Measurements from ENCODE around the gene ZFP36L1. TPM values are rescaled to one million over a fixed set of nuclear protein-coding genes. Genes with fewer than 3 reads are reported as not detected.

The ZFP36L1 gene
- total and polyA plus RNA-seq, 10 donors = 65.7 to 443 (median 305) TPM

DNA sequence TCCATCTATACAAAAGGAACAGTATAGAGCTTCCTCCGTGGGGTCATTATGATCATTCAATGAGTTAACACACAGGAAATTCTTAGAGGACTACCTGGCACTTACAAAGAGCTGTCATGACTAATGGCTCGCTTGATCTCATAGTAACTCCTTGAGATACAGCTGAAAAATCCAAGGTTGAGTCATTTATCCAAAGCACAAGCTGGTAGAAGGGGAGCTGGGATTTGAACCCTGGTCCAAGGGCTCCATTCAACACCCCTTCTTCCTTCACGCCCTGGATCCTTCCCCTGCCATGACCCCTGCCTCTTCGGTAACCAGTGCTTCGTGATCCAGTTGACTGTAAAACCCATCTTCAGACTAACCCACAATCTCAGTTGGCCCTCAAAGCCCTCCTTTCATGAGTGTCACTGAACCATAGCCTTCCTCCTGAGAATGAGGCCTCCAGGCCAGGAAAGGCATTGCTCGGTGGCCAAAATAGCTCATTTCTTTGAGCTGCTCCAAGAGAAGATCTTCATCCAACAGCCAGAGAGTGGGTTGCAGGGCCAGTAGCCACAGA lies 7.8 kb downstream of the ZFP36L1 start:
- Histone ChIP-seq H3K4me1 (peaks cover 52 to 100% (median 85%) of the 10 kb centered on the region in 6 donors), H3K27me3 (replicated peaks in 1 of 7) (no peaks in the 10 kb centered on the region), H3K36me3 (peaks cover 2 to 38% (median 32%) of the 10 kb centered on the region in 6 donors), H3K9me3 (no peaks in the 10 kb centered on the region), H3K27ac (peak overlapping the region; percentile 72 to 100 (median 100)), H3K4me3 (no peak overlapping the region)
- intact Hi-C loops (cut with DNase I; ENCODE audit: low total_unique reads) = no loop called here
- 66 to 80% (median 73%) methylated on average over 6 of the region's 6 CpGs for WGBS, 5 donors
- no peak for DNase-seq
- TF ChIP-seq, protein P1, sequence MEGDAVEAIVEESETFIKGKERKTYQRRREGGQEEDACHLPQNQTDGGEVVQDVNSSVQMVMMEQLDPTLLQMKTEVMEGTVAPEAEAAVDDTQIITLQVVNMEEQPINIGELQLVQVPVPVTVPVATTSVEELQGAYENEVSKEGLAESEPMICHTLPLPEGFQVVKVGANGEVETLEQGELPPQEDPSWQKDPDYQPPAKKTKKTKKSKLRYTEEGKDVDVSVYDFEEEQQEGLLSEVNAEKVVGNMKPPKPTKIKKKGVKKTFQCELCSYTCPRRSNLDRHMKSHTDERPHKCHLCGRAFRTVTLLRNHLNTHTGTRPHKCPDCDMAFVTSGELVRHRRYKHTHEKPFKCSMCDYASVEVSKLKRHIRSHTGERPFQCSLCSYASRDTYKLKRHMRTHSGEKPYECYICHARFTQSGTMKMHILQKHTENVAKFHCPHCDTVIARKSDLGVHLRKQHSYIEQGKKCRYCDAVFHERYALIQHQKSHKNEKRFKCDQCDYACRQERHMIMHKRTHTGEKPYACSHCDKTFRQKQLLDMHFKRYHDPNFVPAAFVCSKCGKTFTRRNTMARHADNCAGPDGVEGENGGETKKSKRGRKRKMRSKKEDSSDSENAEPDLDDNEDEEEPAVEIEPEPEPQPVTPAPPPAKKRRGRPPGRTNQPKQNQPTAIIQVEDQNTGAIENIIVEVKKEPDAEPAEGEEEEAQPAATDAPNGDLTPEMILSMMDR (IDR thresholded peaks at IDR 0.05 in 8 of 11, conservative IDR thresholded peaks at IDR 0.05 in 3 of 11) = no peak
- TF ChIP-seq POLR2AphosphoS5 (IDR thresholded peaks at IDR 0.05) = no peak
- TF ChIP-seq POLR2A (IDR thresholded peaks at IDR 0.05) = no peak

DNA sequence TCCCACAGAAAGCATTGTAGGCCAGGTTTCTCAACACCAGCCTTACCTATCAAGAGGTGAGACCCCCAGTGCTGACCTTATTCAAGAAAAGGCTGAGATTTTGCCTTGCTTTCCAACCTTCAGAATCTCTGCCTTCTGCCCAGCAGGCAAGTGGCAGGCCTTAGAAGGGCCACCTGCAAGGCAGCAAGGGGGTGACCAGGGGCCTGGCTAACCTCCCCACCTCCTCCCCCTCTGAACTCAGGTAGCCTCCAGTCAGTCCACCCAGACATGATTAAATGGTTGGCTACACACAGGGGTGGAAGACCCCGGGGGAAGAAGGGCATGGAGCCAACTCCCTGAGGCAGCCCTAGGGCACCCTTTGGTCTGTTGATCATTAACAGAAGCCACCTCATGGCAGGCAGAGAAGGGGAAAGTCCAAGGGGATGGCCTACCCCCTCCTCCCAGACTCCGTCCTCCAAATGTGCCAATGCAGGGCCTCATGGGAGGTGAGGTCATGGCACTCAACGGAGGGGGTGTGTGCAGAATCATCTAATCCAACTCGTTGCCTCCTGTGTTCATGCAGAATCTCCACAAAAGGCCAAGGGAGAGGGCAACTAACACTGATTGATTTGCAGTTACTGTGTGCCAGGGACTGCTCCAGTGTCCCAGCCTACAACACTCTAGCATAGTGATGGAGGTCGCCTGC lies 8.5 kb downstream of the ZFP36L1 start:
- no peak for DNase-seq
- 66 to 79% (median 73%) methylated on average over 4 to 5 of the region's 5 CpGs for WGBS, 5 donors
- Histone ChIP-seq H3K36me3 (peaks cover 0 to 31% (median 25%) of the 10 kb centered on the region in 6 donors), H3K27me3 (replicated peaks in 1 of 7) (no peaks in the 10 kb centered on the region), H3K9me3 (no peaks in the 10 kb centered on the region), H3K4me3 (no peak overlapping the region), H3K27ac (peak overlapping the region; percentile 72 to 100 (median 100)), H3K4me1 (peaks cover 56 to 100% (median 85%) of the 10 kb centered on the region in 6 donors)
- intact Hi-C loops (cut with DNase I; ENCODE audit: low total_unique reads) = no loop called here
- TF ChIP-seq POLR2A (IDR thresholded peaks at IDR 0.05) (no peak), POLR2AphosphoS5 (IDR thresholded peaks at IDR 0.05) (peak in 2 of 3 donors; percentile 23 to 47)
- TF ChIP-seq, protein P1 (IDR thresholded peaks at IDR 0.05 in 8 of 11, conservative IDR thresholded peaks at IDR 0.05 in 3 of 11) = no peak

DNA sequence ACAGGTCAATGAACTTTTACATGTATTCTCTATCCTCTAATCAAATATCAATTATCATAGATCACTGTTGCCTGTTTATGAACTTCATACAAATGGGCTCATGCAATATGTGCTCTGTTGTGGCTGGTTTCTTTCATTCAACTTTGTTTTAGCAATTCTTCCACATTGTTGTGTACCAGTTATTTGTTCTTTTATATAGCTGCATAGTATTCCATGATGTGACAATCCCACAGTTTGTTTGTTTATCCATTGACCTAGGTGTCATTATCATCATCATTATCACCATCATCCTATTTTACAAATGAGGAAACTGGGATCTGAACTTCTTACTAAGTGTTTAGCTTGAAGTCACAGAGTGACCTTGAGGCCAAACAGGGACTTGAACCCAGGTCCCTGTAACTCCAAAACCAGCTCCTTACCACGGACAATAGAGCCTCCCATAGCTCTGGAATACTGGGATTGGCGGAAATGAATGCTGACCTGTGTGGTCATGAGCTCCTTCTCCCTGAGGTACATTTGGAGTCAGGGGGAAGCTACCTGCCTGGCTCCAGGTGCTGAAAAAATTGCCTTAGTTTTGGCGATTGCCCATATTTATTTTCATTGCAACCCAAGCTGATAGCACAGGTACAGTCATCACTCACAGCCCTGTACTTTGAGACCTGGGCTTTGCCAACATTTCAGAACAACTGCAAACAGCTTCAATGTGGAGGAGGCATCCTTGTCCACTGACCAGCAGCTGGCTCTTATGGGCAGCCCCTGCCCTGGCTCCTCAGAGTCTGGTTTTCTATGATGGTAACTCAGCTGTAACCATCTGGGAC lies 9.2 kb downstream of the ZFP36L1 start:
- WGBS, 5 donors = 95 to 100% (median 98%) methylated on average over 2 to 3 of the region's 3 CpGs
- no peak for DNase-seq
- Histone ChIP-seq H3K4me1 (peaks cover 62 to 100% (median 85%) of the 10 kb centered on the region in 6 donors), H3K27ac (peak overlapping the region; percentile 2 to 100 (median 100)), H3K27me3 (replicated peaks in 1 of 7) (no peaks in the 10 kb centered on the region), H3K36me3 (peaks cover 0 to 24% (median 19%) of the 10 kb centered on the region in 6 donors), H3K4me3 (no peak overlapping the region), H3K9me3 (no peaks in the 10 kb centered on the region)
- TF ChIP-seq, protein P1 (IDR thresholded peaks at IDR 0.05 in 8 of 11, conservative IDR thresholded peaks at IDR 0.05 in 3 of 11) = no peak
- no peak for TF ChIP-seq POLR2AphosphoS5 (IDR thresholded peaks at IDR 0.05)
- no peak for TF ChIP-seq POLR2A (IDR thresholded peaks at IDR 0.05)
- intact Hi-C loops (cut with DNase I; ENCODE audit: low total_unique reads) = no loop called here

Data from spleen (tissue), 11 donors.